Measurements from ENCODE around the gene GRM5.
"Not testable (repeated sequence)": the region's sequence is repeated elsewhere in the genome, so short reads cannot be mapped to it uniquely, and the experiment has no call there.

GRCh38 chr11:89084951-89085350, 19.2 kb upstream of the GRM5 start:
- TF ChIP-seq CTCF (IDR thresholded peaks at IDR 0.05); EZH2 (IDR thresholded peaks at IDR 0.05; ENCODE audit: borderline replicate concordance, insufficient read depth, low read depth, low read length, poor library complexity, severe bottlenecking): not testable (repeated sequence)
